Activated T-cell treated with anti-CD3 and anti-CD28 coated beads, Interleukin-2, amount 50 U/mL, for 4 hours (primary cell): ENCODE measurements around the gene HPSE2. TPM values are rescaled to one million over a fixed set of nuclear protein-coding genes. Genes with fewer than 3 reads are reported as not detected.
A peak's percentile ranks its signal among the peaks of the same experiment; 100 is the strongest.
"Not testable (repeated sequence)": the region's sequence is repeated elsewhere in the genome, so short reads cannot be mapped to it uniquely, and the experiment has no call there.

ENCODE experiments used
- ATAC-seq, 2 donors: fragments of 200-7000 bp; cut with Tn5 transposase; one replicate each; pipeline ENCODE4 v1.10.0; 2021
- DNase-seq: peaks from one replicate; pipeline ENCODE4 v3.0.0-alpha.2; 2020
- H3K27me3 Mint-ChIP-seq: one replicate; pipeline ENCODE4 v1.8.0; 2021; ENCODE audit warnings: low read depth, mixed read lengths
- H3K36me3 Mint-ChIP-seq: one replicate; pipeline ENCODE4 v1.8.0; 2022; ENCODE audit warnings: mixed read lengths; ENCODE audit not compliant: insufficient read depth
- H3K4me1 Mint-ChIP-seq: one replicate; pipeline ENCODE4 v1.8.0; 2021; ENCODE audit warnings: low read depth, mixed read lengths
- H3K4me3 Mint-ChIP-seq: one replicate; pipeline ENCODE4 v1.8.0; 2021; ENCODE audit warnings: mild to moderate bottlenecking, moderate library complexity, mixed read lengths
- H3K9me3 Mint-ChIP-seq: one replicate; pipeline ENCODE4 v1.8.0; 2021; ENCODE audit warnings: mixed read lengths
- total RNA-seq, 3 donors: library from RNA; stranded (reverse); gene quantifications; one replicate each; pipeline ENCODE4 v1.2.1, GENCODE V29; 2021

Gene HPSE2
- total RNA-seq, result not detected

DNA sequence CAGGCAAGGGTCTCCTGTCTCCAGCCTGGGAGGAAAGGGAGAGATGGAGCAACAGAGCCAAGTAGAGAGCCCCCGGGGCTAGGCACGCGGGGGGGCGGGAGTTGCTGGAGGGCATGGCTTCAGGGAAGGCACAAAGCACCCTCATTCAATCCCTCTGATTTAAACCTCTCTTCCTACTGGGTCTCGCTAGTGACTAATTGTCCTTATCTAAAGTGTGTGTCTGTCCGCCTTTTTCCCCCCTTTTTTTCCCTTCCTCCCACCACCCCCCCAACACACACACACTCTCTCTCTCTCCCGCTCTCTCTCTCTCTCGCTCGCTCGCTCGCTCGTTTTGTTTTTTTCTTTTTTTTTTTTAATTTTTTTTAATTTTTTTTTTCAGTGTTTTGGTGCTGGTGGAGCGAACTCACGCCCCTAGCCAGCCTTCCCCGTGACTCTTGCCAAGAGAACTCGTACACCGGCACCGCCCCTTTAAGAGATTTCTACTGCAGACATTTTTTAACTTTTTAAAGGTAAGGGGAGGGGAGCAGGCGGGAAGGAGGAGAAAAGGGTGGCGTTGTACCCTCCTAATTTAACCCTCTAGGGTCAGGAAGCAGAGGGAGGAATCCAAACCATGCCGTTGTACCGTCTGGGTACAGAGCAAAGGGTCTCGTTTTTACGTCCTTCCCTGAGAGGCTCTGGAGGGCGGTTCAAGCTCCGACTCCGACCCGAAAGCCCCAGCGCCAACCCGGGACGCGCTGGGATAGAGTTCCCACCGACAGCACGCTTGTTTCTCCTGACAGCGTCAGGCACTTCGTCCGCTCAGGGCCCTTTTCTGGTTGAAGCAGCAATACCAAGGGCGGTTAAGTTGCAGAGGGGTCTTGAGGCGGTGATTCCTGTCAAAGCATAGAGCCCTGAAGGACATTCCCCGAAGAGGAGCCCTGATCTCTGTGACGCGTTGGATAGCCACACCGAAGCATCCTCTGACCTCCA lies at the start of gene HPSE2:
HPSE2 (minus strand) TSS at position 195 of the 969 bp plus-strand sequence.
- DNase-seq (no peak), ATAC-seq (peak in 1 of 2 donors; percentile 33)
- H3K4me3 Mint-ChIP-seq, result peak within 1 kb of the TSS; percentile 1
- no peaks in the 10 kb centered on the region for H3K9me3 Mint-ChIP-seq
- H3K27me3 Mint-ChIP-seq, result peaks cover 76% of the 10 kb centered on the region
- H3K4me1 Mint-ChIP-seq, result peaks cover 25% of the 10 kb centered on the region
- H3K36me3 Mint-ChIP-seq, result no peaks in the 10 kb centered on the region

DNA sequence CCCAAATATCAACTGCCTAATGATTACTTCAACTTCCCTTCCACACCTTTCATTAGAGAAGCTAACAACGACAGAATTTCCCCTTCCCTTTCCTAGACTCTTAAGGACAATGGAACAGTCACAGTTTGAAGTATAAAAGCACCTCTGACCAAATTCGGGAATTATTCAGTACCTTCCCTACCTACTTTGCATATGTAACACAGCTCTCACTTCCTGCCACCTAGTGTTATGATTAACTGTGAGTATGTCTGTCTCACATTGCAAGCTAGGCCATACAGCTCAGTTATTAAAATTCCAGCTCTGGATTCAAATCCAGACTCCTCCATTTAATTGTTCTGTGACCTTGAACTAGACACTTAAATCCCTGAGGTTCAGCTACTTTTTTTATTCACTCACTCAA lies 44.8 kb upstream of the HPSE2 start:
- Mint-ChIP-seq H3K4me1 (no peaks in the 10 kb centered on the region), H3K27me3 (peaks cover 17% of the 10 kb centered on the region), H3K9me3 (peaks cover 13% of the 10 kb centered on the region), H3K36me3 (no peaks in the 10 kb centered on the region), H3K4me3 (no peak overlapping the region)
- ATAC-seq (no peak), DNase-seq (no peak)

DNA sequence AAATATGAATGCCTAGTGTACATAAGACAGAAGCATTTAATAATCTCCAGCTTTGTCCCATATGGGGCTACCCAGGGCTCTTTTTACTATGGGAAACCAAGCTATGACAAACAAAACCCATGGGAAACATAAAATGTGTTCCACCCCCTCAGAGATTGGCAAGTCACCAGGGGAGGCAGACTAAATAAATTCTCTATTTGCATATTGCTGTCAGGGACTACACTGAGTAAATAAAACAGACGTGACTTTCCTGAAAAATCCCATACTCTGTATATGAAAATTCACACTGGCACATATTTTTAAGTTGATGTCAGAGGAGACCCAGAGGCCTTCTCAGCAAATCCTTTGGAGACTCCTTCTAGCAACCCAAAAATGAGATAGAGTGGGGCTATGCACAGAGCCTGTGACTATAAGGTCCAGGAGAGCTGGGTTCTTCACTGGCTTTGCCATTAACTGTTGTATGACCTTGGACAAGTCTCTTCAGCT lies 44.0 kb upstream of the HPSE2 start:
- ATAC-seq (no peak), DNase-seq (no peak)
- no peaks in the 10 kb centered on the region for H3K4me1 Mint-ChIP-seq
- no peaks in the 10 kb centered on the region for H3K36me3 Mint-ChIP-seq
- H3K9me3 Mint-ChIP-seq, result peaks cover 13% of the 10 kb centered on the region
- peaks cover 17% of the 10 kb centered on the region for H3K27me3 Mint-ChIP-seq
- no peak overlapping the region for H3K4me3 Mint-ChIP-seq

DNA sequence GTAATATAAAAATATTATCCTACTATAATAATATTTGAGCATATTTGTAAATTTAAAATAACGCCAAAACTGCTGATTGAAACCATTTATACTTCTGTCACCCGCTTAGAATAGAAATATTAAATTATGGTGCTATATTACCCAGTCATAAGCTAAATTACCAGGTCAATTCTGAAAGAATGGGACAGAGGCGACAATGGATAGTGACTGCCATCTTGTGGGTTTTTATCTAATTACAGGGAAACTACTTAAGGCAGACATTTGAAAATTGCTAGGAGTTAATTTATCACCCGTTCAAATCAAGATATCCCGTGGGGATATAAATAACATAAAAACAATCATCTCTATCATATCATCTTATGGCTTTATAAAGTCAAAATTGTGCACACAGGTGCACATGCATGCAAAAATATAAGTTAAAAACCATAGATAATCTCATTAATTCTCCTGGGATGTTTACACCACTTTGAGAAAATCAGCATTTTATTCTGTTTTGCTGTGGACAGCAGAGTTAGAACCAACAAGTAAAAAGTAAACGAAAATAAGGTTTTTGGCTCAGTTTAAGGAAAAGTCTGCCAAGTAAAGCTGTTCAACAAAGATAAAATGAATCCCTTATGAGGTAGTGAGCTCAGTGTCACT lies 41.3 kb upstream of the HPSE2 start:
- ATAC-seq (no peak), DNase-seq (no peak)
- Mint-ChIP-seq H3K36me3 (no peaks in the 10 kb centered on the region), H3K4me1 (no peaks in the 10 kb centered on the region), H3K9me3 (no peaks in the 10 kb centered on the region), H3K27me3 (peaks cover 15% of the 10 kb centered on the region), H3K4me3 (no peak overlapping the region)

DNA sequence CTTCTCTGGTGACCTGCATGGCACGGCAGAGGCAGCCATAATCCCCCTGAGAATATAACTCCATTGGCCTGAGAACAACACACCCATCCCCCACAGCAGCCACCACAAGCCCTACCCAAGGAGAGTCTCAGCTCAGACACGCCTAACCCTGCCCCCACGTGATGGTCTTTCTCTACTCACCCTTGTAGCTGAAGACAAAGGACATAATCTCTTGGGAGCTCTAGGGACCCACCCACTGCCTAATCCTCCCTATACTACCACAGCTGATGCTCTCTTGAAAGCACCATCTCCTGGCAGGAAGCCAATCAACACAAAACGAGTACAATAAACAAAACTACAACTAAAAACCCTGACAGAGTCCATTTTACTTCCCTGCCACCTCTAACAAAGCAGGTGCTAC lies 30.7 kb upstream of the HPSE2 start:
- ATAC-seq (no peak), DNase-seq (no peak)
- H3K4me3 Mint-ChIP-seq, result no peak overlapping the region
- no peaks in the 10 kb centered on the region for H3K36me3 Mint-ChIP-seq
- H3K27me3 Mint-ChIP-seq, result peaks cover 25% of the 10 kb centered on the region
- no peaks in the 10 kb centered on the region for H3K4me1 Mint-ChIP-seq
- peaks cover 6% of the 10 kb centered on the region for H3K9me3 Mint-ChIP-seq

DNA sequence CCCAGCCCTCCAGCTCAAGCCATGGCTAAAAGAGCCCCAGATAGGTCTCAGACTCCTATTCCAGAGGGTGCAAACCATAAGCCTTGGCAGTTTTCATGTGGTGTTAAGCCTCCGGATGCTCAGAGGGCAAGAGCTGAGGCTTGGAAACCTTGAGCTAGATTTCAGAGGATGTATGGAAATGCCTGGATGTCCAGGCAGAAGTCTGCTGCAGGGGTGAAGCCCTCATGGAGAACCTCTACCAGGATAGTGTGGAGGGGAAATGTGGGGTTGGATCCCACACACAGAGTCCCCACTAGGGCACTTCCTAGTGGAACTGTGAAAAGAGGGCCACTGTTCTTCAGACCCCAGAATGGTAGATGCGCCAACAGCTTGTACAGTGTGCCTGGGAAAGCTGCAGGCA lies 13.2 kb upstream of the HPSE2 start:
- Mint-ChIP-seq H3K27me3 (peaks cover 27% of the 10 kb centered on the region), H3K36me3 (no peaks in the 10 kb centered on the region), H3K9me3 (no peaks in the 10 kb centered on the region), H3K4me3 (no peak overlapping the region), H3K4me1 (no peaks in the 10 kb centered on the region)
- DNase-seq, result no peak
- no peak for ATAC-seq

DNA sequence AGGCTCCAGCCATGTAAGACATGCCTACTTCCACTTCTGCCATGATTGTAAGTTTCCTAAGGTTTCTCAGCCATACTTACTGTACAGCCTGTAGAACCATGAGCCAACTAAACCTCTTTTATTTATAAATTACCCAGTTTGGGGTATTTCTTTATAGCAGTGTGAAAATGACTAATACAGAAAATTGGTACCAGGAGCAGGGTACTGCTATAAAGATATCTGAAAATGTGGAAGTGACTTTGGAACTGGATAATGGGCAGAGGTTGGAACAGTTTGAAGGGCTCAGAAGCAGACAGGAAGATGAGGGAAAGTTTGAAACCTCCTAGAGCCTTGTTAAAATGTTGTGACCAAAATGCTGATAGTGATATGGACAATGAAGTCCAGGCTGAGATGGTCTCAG lies 12.2 kb upstream of the HPSE2 start:
- H3K4me1 Mint-ChIP-seq, H3K36me3 Mint-ChIP-seq, H3K4me3 Mint-ChIP-seq, H3K9me3 Mint-ChIP-seq, DNase-seq, ATAC-seq: not testable (repeated sequence)
- peaks cover 27% of the 10 kb centered on the region for H3K27me3 Mint-ChIP-seq

DNA sequence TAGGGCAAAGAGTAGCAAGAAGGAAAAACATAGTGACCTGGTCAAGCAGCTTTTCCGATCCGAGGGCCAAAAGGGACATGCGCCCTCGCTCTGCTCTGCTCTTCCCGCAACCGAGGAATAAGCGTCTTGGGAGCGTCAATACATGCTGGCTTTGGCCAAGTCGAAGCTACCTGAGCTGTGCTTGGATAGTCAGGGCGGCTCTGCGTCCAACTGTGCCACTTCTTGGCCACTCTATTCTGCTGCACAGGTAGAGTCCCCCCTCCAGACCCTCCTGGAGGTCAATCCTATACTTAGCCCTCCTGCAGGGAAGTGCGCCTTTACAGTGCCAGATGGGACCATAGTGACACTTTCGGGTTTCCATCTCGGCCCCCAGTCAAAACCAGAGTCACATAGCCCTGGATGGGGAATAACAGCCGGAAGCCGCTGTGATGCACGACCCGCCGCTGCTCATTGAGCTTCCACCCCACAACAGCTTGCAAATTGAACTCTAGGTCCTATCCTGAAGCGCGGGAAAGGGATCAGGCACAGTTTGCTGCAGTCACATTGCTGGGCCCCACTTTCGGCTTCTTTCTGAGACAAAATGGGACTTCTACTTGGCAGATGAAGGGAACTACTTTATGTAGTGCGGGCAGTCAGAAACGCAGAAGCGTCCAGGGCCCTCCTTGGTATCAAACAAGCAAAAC lies 1.1 kb upstream of the HPSE2 start:
- Mint-ChIP-seq H3K9me3 (no peaks in the 10 kb centered on the region), H3K4me3 (no peak overlapping the region), H3K36me3 (no peaks in the 10 kb centered on the region), H3K4me1 (peaks cover 25% of the 10 kb centered on the region), H3K27me3 (peaks cover 68% of the 10 kb centered on the region)
- no peak for ATAC-seq
- DNase-seq, result no peak

DNA sequence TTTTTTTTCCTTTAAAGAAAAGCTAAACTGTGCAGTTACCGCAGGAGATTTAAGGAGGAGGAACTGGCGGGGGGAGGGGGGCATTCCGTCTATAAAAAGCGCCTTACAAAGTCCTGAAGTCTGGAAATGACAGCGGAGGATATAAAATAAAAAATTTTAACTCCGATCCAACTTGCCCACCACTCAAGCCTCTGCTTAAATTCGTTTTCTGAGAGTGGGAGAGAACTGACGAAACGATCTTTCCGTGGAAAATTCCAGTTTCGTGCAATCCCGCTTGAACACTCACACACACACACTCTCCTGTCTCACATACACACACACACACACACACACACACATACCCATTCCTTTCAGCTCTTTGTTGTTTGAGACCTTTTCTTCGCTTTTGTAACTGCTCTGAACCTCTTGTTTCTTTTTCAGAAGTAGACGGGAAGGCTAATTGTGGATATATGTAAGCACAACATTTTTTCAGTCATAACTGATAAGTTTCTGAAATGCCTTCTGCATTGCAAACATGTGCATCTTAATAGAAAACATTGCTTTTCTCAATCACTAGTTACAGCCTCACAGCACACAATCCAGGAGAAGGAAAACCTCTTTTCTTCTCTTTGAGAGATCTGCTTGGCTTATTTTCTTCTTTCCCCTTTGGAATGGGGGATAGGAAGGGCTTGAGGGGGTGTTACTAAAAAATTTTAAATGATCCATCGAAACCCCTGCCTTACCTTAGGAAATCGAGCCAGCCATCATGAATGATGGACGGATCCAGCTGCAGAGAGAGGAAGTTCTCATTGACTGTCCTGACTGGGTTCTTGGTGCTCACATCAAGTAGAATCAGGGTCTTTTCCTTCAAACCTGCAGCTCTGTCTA lies 628 bp downstream of the HPSE2 start:
- H3K4me3 Mint-ChIP-seq, result peak overlapping the region; percentile 61
- DNase-seq, result no peak
- H3K36me3 Mint-ChIP-seq, result no peaks in the 10 kb centered on the region
- no peak for ATAC-seq
- peaks cover 25% of the 10 kb centered on the region for H3K4me1 Mint-ChIP-seq
- no peaks in the 10 kb centered on the region for H3K9me3 Mint-ChIP-seq
- peaks cover 77% of the 10 kb centered on the region for H3K27me3 Mint-ChIP-seq

DNA sequence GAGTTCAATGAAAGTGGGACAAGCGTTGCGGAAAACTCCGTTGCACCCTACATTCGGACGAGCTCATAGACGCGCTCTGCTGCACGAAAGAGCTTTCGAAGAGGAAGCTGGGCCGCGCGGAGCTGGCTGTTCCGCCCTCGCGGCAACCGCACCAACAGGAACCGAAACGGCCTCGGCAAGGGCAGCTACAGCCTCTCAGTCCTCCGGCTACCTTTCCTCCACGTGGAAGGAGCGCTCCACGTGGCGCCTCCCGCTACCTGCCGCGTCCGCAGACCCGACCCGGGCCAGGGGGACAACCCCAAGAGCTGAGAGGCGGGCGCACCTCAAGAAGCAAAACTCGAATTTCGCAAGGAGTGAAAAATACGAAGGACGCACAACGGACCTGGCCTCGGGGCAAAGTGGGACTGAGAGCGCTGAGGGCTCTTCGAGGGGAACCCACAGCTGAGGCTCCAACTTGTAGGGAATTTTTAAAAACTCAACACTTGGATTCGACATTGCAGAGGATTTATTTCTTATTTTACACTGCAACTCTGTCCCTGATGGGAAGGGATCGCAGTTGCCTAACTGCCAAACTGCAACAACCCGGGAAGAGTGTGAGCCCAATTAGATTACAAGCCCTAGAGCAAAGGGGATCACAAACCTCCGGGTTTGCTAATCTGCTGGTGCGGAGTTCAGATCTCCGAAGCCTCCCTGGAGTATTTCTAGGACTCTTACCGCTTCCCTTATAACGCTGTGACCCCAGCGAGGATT lies 1.4 kb downstream of the HPSE2 start:
- Mint-ChIP-seq H3K4me3 (peak overlapping the region; percentile 61), H3K4me1 (peaks cover 25% of the 10 kb centered on the region), H3K36me3 (no peaks in the 10 kb centered on the region), H3K9me3 (no peaks in the 10 kb centered on the region), H3K27me3 (peaks cover 84% of the 10 kb centered on the region)
- no peak for DNase-seq
- peak; percentile 39 to 53 for ATAC-seq

DNA sequence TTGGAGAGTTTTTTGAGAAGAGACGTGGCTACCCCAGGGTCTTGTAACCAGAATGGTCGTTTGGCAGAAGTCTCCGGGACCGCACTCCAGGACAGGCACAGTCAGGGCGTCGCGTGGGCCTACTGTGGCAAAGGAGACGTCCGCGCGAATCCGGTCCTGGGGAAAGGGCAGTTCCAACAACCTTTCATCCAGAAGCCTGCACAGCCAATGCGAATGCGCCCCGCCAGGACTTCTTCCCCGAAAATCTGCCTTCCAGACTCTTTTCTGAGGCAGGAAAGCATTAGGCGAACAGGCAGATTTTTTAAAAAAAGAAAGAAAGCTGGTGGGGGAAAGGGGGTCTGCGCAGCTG lies 2.0 kb downstream of the HPSE2 start:
- DNase-seq (no peak), ATAC-seq (no peak)
- H3K27me3 Mint-ChIP-seq, result peaks cover 84% of the 10 kb centered on the region
- H3K4me1 Mint-ChIP-seq, result peaks cover 25% of the 10 kb centered on the region
- no peaks in the 10 kb centered on the region for H3K36me3 Mint-ChIP-seq
- peak overlapping the region; percentile 61 for H3K4me3 Mint-ChIP-seq
- no peaks in the 10 kb centered on the region for H3K9me3 Mint-ChIP-seq

DNA sequence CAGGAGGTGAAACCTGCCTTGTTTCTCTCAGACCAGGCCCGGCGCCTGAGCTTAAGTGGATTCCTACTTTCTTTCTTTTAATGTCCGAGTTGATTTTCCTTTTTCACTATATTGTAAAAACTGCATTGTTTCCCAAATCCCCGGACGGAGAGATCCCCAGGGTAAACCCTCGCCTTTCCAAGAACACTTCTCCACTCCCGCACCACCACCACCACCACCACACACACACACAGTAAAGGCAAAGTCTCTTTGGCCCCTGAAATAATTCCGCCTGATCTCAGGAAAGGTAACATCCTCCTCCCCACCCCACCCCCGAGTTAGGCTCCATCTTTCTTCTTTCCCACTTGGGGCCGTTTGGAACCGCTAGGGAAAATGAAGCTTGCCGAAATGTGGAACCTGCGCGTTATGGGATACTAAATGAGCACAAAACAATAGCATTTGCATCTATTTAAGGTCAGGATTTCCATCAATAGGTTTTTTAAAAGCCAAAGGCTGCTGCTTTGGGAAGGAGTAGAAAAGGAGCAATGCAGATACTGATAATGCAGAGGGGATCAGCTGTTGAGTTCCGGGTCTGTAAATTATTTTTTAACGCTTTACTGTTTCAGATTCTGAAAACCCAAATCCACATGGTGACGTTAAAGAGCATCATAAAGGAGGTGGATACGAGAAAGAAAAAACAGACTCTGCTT lies 2.5 kb downstream of the HPSE2 start:
- DNase-seq (no peak), ATAC-seq (no peak)
- Mint-ChIP-seq H3K4me1 (peaks cover 25% of the 10 kb centered on the region), H3K27me3 (peaks cover 82% of the 10 kb centered on the region), H3K9me3 (no peaks in the 10 kb centered on the region), H3K36me3 (no peaks in the 10 kb centered on the region), H3K4me3 (no peak overlapping the region)
